ENCODE measurements around the gene PPP2R2B.

DNA sequence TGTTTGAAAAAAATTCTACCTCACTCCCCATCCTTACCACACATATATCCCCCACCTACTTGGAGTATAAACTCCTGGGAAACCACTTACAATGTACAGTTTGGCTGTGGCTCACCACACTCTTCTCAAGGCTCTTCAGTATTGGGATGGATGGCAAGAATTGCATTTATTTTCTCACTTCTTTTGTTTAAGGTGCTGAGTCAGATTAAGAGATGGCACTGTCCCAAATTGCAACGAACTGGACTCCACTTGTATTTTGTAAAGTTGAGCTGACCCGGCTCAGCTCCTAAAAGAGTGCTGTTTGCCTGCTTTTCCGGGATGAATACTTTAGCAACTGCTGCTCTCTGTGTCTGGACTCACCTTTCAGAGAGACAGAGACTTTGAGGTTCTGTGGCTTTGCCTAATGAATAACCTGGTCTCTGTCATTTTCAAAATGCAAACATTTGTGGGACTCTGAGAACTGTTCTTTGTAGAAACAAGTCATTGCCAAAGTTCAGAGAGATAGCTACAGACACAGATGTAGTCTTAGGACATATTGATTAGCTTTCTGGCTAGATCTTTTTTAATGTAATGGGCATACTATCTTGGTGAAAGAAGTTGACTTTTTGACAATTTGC lies 42.2 kb downstream of the PPP2R2B start:
- no peak for TF ChIP-seq POLR2AphosphoS5 (IDR thresholded peaks at IDR 0.05)
- TF ChIP-seq, protein P1, sequence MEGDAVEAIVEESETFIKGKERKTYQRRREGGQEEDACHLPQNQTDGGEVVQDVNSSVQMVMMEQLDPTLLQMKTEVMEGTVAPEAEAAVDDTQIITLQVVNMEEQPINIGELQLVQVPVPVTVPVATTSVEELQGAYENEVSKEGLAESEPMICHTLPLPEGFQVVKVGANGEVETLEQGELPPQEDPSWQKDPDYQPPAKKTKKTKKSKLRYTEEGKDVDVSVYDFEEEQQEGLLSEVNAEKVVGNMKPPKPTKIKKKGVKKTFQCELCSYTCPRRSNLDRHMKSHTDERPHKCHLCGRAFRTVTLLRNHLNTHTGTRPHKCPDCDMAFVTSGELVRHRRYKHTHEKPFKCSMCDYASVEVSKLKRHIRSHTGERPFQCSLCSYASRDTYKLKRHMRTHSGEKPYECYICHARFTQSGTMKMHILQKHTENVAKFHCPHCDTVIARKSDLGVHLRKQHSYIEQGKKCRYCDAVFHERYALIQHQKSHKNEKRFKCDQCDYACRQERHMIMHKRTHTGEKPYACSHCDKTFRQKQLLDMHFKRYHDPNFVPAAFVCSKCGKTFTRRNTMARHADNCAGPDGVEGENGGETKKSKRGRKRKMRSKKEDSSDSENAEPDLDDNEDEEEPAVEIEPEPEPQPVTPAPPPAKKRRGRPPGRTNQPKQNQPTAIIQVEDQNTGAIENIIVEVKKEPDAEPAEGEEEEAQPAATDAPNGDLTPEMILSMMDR (IDR thresholded peaks at IDR 0.05) = no peak

All from transverse colon (tissue), 4 donors.